Stimulated activated CD8-positive, alpha-beta memory T cell treated with anti-CD3 and anti-CD28 coated beads, Interleukin-7, amount 100 ng/mL, for 4 hours (primary cell): ENCODE measurements around the gene KRT10.

Experiments used
- DNase-seq, 2 donors: peaks; one replicate each; pipeline ENCODE4 v3.0.0-alpha.2; 2020; ENCODE audit warnings: low read depth in 2 of 2

Gene KRT10

GRCh38 chr17:40806131-40806530 is 16.3 kb downstream of the KRT10 start:
- no peak for DNase-seq

- peak; percentile 54 to 56 for DNase-seq
Measured at GRCh38 chr17:40803617-40804082, 18.8 kb downstream of the KRT10 start.

DNA sequence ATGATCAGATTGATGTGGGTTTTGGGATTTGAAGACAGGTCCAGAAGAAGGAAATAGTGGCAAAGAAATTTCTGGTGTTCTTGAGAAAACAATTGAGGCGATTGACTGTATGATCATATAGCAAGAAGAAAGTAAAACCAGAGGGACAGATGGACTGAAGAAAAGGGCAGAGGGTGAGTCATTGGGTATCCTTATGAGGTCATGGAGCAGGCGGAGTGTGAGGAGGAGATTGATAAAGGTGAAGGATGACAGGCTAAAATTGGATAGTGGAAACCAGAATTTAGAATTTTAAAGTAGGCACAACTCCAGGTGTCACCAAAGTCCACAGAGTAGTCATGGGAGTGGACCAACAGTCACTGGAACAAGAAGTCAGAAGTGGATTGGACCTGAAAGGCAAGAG is 21.3 kb downstream of the KRT10 start:
- DNase-seq: no peak

DNA sequence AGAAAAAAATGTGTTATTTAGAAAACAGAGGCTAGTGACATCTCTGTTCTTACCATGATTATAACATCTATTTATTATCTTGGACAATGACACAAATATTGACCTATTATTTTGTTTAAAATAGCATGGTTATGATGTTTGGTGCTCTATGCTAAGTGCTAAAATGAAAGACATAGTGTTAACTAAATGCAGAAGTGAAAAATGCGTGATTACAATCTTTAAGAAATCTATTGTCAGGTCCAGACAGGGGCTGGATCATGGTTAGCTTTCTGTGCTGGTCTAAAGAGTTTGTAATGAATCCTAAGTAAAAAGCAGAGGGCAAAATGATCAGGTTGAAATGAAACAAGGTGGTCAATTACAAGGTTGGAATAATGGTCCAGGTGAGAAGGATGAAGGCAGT is 22.0 kb downstream of the KRT10 start:
- no peak for DNase-seq

DNA sequence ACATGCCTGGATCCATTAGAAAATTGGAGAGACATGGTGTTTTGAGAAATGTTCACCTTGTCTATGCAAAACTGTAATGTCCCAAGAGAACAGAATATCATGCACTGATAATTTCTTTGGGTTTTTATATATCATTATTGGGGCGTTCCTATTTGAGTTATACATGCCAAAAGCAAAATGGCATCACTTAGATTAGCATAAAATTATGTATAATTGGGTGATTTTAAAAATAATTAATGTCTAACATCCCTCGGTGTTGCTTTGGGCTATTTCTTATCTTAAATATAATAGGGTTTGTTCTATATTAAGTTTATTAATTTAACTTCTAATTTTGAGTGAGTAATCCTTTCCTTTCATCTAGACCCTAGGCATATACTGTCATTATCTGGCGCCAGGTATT is 22.6 kb downstream of the KRT10 start, which contains the start of gene KRT28:
KRT28 (minus strand) TSS at position 101 of the 400 bp plus-strand sequence; CDS start at position 35, 66 bp downstream.
- DNase-seq: no peak

DNA sequence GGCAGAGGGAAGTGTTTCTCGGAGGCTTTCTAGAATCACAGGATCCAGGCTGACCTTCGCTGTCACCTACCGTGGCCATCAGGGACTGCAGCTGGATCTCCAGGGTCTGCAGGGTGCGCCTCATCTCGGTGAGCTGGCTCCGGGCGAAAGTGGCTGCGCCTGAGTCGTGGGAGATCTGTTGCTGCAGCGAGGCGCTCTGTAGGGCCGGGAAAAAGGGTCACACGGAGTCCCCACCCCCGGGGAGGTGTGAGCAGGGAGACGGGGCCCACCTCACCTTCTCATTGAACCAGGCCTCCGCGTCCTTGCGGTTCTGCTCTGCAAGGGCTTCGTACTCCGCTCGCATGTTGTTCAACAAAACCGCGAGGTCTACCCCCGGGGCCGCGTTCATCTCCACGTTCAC is 25.6 kb downstream of the KRT10 start:
- DNase-seq: no peak

DNA sequence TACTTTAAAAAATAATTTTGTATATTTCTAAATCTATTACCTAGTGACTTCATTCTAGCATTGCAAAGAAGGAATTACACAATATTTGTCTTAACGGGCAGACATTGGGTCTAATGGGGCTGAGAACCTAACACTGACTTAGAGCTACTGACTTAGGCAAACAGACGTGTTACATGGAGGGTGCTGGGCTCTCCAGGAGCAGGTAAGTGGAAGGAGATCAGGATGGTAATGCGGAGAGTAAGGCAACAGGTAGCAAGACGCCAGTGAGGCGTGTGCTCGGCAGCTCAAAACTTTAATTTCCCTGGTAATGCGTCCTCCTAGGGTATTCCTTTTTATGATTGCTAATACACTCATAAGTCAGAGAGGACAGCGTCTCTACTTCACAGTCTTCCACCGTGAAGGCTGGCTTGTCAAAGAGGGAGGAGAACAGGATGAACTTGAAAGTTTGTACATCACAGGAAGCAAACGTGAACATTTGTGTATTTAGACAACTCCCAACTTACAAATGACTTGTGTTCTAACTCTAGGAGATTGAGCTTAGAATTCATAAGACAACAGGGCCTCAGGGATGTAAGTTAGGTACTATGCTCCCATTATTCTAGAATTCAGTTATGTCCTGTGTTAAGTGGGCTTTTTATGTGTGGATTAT is 27.3 kb downstream of the KRT10 start:
- DNase-seq: no peak

DNA sequence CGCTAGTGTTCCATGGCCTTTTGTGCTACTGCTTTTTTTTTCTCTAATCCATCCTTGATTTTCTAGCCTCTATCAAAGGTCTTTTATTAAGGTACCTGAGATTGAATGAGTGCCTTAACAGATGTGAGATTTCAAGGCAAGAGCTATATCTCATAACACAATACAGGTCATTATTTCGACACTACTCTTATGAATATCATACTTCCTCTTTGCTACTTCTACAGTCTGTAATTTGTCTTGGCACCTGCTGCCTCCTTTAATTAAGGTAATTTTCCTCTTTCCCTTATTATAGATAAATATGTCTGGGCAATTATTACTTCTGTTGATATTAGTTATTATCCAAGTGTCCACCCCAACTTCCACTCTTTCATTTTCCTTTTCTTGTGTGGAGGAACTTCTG is 27.9 kb downstream of the KRT10 start:
- DNase-seq: no peak

DNA sequence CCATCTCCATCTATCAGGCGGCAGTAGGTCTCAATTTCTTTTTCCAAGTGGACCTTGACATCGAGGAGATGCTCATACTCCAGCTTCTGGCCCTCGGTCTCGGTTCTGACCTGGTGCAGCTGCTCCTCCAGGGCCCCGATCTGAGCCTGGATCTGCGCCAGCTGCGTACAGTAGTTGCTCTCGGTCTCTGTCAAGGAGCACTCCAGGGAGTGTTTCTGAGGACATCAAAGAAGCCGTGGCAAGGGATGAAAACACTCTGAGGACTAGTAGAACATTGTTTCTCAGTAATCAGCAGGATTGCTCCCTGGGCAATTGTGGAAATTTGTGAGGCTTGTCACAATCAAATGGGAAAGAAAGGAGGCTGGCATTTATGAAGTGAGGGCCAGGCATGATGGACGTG is 28.6 kb downstream of the KRT10 start:
- DNase-seq: no peak

- DNase-seq: no peak
Measured at GRCh38 chr17:40791787-40792436, 30.5 kb downstream of the KRT10 start.

- DNase-seq: no peak
Measured at GRCh38 chr17:40791111-40791510, 31.3 kb downstream of the KRT10 start.

GRCh38 chr17:40782450-40782849 is 40.0 kb downstream of the KRT10 start, which contains the start of gene KRT27:
Gene KRT27, minus strand, starts transcription at chr17:40782550. Its CDS starts 57 bp downstream, at chr17:40782493.
- no peak for DNase-seq

- DNase-seq: no peak
Measured at GRCh38 chr17:40779181-40779909, 43.1 kb downstream of the KRT10 start.

GRCh38 chr17:40778461-40778860 is 44.0 kb downstream of the KRT10 start:
- DNase-seq: no peak

GRCh38 chr17:40777971-40778370 is 44.4 kb downstream of the KRT10 start:
- no peak for DNase-seq

DNA sequence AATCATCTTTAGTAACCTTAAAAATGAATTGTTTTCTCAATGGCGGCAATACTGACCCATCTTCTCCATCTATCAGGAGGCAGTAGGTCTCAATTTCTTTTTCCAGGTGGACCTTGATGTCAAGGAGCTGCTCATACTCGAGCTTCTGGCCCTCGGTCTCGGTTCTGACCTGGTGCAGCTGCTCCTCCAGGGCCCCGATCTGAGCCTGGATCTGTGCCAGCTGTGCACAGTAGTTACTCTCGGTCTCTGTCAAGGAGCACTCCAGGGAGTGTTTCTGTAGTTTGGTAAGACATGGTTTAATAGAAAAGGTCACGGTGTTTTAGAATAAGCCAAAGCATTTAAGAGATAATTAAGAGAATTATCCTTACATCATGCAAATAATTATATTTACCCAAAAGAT is 45.0 kb downstream of the KRT10 start:
- DNase-seq: no peak

DNA sequence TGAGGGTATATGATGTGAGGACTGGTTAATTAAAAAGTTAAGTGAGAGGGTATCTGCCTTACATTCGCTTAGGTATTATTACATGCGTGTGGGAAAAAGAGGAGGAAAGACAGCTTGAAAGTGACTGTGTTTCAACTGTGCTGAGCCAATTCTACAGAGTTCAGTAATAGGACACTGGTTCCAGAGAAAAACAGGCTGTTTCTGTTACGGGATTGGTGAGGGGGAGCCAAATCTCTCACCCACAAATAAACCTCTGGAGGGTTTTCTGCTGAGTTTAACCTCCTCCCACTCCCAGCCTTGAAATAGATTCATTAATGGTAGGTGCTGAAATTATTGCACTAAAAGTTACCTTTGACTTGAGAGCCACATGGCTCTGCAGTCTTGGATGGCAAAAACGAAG is 46.5 kb downstream of the KRT10 start:
- DNase-seq: no peak

GRCh38 chr17:40772101-40772500 is 50.3 kb downstream of the KRT10 start, which contains the start of gene KRT26:
Gene KRT26, minus strand, starts transcription at chr17:40772201. Its CDS starts 88 bp downstream, at chr17:40772113.
- DNase-seq: no peak
